Brain microvascular endothelial cell (primary cell): ENCODE data around the gene PANK1.

Experiments
- DNase-seq: peaks from one replicate; pipeline ENCODE4 v3.0.0-alpha.2; 2020
- H3K27ac ChIP-seq: fragments of 250-450 bp; sonication (Bioruptor Pico); 2 replicates; pipeline ENCODE4 v1.5.1; 2020; ENCODE audit warnings: mild to moderate bottlenecking, moderate library complexity
- H3K27me3 ChIP-seq: fragments of 250-450 bp; sonication (Bioruptor Pico); replicated peaks from 2 replicates; pipeline ENCODE4 v1.5.1; 2020; ENCODE audit warnings: mild to moderate bottlenecking
- H3K36me3 ChIP-seq: fragments of 250-450 bp; sonication (Bioruptor Pico); replicated peaks from 2 replicates; pipeline ENCODE4 v1.5.1; 2020; ENCODE audit warnings: mild to moderate bottlenecking
- H3K4me3 ChIP-seq: 2 replicates; pipeline ENCODE4 v1.5.1; 2011; ENCODE audit warnings: low read depth, mild to moderate bottlenecking, control low read depth, low read length, moderate library complexity
- in situ Hi-C: cut with HindIII; loops from 2 replicates; pipeline ENCODE4 v1.10.0; 2017; ENCODE audit warnings: low sequenced_read_pairs, low pct_ligation_motif_present
- TF ChIP-seq, protein P1 (sequence below): IDR thresholded peaks from 2 replicates; pipeline ENCODE4 v1.5.1; 2011; ENCODE audit warnings: low read depth, mild to moderate bottlenecking, moderate library complexity, low read length, control low read depth, inconsistent platforms; ENCODE audit errors: missing control alignments

The PANK1 gene

DNA sequence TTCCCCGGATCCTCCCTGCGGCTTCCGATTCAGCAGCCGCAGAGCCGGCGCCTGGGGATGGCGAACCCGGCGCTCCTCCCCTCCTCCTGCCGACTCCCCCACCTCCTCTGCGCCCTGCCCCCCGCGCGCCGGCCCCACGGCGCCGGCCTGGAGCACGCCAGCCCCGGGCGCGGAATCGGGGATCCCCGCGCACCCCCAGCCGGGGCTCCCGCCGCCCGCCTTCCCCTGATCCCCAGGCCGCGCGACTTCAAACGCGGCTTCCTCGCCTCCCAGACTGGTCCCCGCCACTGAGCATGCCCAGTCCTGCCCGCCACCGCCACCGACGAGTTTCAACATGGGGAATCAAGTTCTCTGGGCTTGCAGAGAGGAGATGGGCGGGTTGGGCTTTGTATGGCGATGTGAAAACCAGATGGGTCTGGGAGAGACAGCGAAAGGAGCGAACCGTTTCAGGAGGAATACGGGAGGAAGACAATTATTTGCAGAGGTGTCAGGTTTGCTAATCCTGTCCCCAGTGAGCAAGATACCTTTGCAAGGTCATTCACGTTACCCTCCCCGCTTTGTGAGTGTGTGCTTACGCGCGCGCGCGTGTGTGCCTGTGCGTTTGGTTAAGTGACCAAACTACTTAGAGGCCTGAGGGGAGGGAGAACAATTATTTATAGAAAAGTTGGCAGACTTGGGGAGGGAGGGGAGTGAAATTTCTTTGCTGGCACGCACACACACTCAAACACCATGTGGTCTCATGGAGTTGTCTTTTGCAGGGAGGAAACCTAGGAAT is at the start of gene PANK1:
TSS of gene PANK1 (minus strand) at position 276 of the 775 bp plus-strand sequence. CDS start 351 bp downstream, outside the sequence.
- H3K27ac ChIP-seq = peak within 1 kb of the TSS; percentile 81
- H3K4me3 ChIP-seq = peak within 1 kb of the TSS; percentile 78
- no peaks in the 10 kb centered on the region for H3K27me3 ChIP-seq
- TF ChIP-seq, protein P1, sequence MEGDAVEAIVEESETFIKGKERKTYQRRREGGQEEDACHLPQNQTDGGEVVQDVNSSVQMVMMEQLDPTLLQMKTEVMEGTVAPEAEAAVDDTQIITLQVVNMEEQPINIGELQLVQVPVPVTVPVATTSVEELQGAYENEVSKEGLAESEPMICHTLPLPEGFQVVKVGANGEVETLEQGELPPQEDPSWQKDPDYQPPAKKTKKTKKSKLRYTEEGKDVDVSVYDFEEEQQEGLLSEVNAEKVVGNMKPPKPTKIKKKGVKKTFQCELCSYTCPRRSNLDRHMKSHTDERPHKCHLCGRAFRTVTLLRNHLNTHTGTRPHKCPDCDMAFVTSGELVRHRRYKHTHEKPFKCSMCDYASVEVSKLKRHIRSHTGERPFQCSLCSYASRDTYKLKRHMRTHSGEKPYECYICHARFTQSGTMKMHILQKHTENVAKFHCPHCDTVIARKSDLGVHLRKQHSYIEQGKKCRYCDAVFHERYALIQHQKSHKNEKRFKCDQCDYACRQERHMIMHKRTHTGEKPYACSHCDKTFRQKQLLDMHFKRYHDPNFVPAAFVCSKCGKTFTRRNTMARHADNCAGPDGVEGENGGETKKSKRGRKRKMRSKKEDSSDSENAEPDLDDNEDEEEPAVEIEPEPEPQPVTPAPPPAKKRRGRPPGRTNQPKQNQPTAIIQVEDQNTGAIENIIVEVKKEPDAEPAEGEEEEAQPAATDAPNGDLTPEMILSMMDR = no peak
- DNase-seq = peak; percentile 76
- in situ Hi-C loops = no loop called here
- no peaks in the 10 kb centered on the region for H3K36me3 ChIP-seq

DNA sequence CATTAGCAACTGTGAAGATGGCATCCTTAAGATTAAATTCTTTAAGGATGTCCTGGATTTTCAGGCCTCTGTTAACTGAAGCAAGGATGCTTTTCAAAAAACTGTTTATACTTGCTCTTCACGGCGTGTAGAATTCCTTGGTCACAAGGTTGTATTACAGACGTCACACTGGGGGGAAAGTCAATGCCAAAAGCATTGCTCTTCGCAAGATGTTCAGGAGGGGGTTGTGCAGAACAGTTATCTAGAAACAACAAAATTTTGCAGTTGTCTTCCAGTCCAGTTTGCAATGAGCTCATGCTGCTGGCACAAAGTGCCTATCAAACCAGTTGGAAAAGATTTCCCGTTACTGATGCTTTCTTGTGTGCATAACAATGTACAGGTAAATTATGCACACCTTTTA is 48.1 kb upstream of the PANK1 start:
- no peaks in the 10 kb centered on the region for H3K36me3 ChIP-seq
- H3K27me3 ChIP-seq = no peaks in the 10 kb centered on the region
- no peak overlapping the region for H3K27ac ChIP-seq
- in situ Hi-C loops = no loop called here
- no peak overlapping the region for H3K4me3 ChIP-seq
- TF ChIP-seq, protein P1 = no peak
- no peak for DNase-seq

DNA sequence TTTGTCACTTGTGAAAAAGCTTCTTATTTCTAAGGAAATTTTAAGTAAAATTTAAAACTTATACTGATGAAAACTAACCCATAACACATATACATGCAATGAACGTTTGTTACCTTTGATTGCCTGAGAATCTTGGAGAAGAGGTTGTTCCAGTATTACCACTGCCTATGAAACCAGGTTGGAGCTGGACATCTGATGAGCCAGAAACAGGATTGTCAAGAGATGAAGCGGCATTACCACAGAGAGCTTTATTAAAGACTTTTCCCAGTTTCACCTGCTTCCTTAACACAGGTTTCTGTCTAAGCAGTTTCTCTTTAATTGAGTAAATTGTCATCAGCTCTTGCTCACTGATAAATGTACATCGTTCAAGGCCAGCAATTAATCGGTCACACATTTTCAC is 47.4 kb upstream of the PANK1 start:
- H3K36me3 ChIP-seq = no peaks in the 10 kb centered on the region
- in situ Hi-C loops = no loop called here
- H3K27me3 ChIP-seq = no peaks in the 10 kb centered on the region
- TF ChIP-seq, protein P1 = no peak
- DNase-seq = no peak
- H3K27ac ChIP-seq = no peak overlapping the region
- H3K4me3 ChIP-seq = no peak overlapping the region

DNA sequence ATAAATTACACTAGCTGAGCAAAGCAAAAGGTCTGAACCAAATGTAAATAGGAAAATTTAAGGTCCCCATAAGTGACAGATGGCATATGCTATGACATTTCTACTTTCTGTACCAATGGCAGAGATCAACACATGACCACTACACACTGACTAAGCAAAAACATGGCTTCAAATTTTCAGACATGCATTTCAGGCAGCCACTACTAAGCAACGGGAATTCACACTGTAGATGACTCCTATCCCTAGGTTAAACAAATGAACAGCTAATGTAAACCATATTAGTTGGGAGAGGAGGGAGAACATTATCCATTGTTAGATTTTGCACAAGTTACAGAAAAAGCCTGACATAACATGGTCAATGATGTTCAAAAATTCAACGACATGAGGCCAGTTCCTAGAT is 45.0 kb upstream of the PANK1 start:
- H3K36me3 ChIP-seq = no peaks in the 10 kb centered on the region
- no peaks in the 10 kb centered on the region for H3K27me3 ChIP-seq
- no peak overlapping the region for H3K4me3 ChIP-seq
- H3K27ac ChIP-seq = no peak overlapping the region
- TF ChIP-seq, protein P1 = no peak
- no peak for DNase-seq
- in situ Hi-C loops = no loop called here

DNA sequence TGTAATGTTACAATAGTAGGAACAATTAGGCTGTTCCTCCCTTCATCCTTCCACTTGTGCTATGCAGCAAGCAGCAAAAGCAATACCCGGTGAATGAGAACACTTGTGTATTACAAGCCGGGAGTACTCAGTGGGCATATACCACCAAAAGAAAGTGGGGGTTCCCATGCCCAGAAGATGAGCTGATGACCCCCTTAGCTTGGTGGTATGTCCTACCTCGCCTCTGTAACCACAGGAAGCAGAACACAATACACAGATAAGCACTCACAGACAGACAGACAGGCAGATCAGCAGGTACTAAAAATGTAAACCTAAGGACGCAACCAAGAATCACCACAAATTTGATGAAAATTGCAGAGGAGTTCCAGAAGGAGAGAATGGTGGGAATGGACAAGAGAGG is 40.9 kb upstream of the PANK1 start:
- TF ChIP-seq, protein P1 = no peak
- in situ Hi-C loops = no loop called here
- Histone ChIP-seq H3K36me3 (no peaks in the 10 kb centered on the region), H3K27ac (no peak overlapping the region), H3K27me3 (no peaks in the 10 kb centered on the region), H3K4me3 (no peak overlapping the region)
- DNase-seq = no peak

DNA sequence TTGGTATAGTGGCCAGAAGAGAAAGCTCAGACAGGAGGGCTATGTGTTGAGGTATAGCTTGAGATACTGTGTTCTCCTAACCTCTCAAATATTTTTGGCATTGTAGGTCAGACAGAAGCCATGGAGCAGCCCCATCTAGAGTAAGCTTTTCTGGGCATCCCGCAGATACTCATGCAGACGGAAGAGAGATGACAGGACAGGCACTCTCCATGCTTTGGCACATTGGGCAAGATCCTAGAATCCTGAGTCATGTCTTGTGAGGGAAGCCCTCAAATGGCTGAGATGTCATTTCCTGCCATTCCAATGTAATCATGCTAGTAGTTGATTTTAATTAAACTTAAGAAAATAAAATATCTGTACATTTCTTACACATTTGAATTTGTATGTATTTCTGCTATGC is 39.6 kb upstream of the PANK1 start:
- in situ Hi-C loops = no loop called here
- TF ChIP-seq, protein P1 = no peak
- no peaks in the 10 kb centered on the region for H3K27me3 ChIP-seq
- DNase-seq = peak; percentile 16
- H3K27ac ChIP-seq = no peak overlapping the region
- no peaks in the 10 kb centered on the region for H3K36me3 ChIP-seq
- no peak overlapping the region for H3K4me3 ChIP-seq
